Smooth muscle cell (in vitro differentiated cells): ENCODE data around the gene C1QB. TPM values are rescaled to one million over a fixed set of nuclear protein-coding genes. Genes with fewer than 3 reads are reported as not detected.
"Not testable (repeated sequence)": the region's sequence is repeated elsewhere in the genome, so short reads cannot be mapped to it uniquely, and the experiment has no call there.

ENCODE experiments used
- DNase-seq: peaks from one replicate; lab custom pipeline; 2025; ENCODE audit not compliant: unreplicated experiment; lab: John Stamatoyannopoulos, UW
- H2AFZ ChIP-seq: fragments of 200-600 bp; sonication (generic); 2 replicates; pipeline ENCODE4 v1.6.0; 2016; ENCODE audit warnings: antibody characterized with exemption, low read depth, mild to moderate bottlenecking
- H3F3A ChIP-seq: fragments of 200-600 bp; sonication (generic); 2 replicates; pipeline ENCODE4 v1.6.0; 2017; ENCODE audit warnings: antibody characterized with exemption, low read depth
- H3K27ac ChIP-seq: fragments of 200-600 bp; sonication (generic); 2 replicates; pipeline ENCODE4 v1.5.1; 2016; ENCODE audit warnings: low read depth, mild to moderate bottlenecking
- H3K27me3 ChIP-seq: fragments of 200-600 bp; sonication (generic); 2 replicates; pipeline ENCODE4 v1.6.1; 2016; ENCODE audit warnings: low read depth, mild to moderate bottlenecking
- H3K36me3 ChIP-seq: fragments of 200-600 bp; sonication (generic); 2 replicates; pipeline ENCODE4 v1.5.1; 2016; ENCODE audit warnings: low read depth
- H3K4me1 ChIP-seq: fragments of 200-600 bp; sonication (generic); 2 replicates; pipeline ENCODE4 v1.5.1; 2016; ENCODE audit warnings: low read depth
- H3K4me2 ChIP-seq: fragments of 200-600 bp; sonication (generic); 2 replicates; pipeline ENCODE4 v1.6.0; 2016; ENCODE audit warnings: mild to moderate bottlenecking
- H3K4me3 ChIP-seq: fragments of 200-600 bp; sonication (generic); 2 replicates; pipeline ENCODE4 v1.5.1; 2016; ENCODE audit warnings: mild to moderate bottlenecking
- H3K79me2 ChIP-seq: fragments of 200-600 bp; sonication (generic); 2 replicates; pipeline ENCODE4 v1.6.0; 2016; ENCODE audit warnings: low read depth, mild to moderate bottlenecking
- H3K9ac ChIP-seq: fragments of 200-600 bp; sonication (generic); 2 replicates; pipeline ENCODE4 v1.6.0; 2016; ENCODE audit warnings: low read depth
- H3K9me3 ChIP-seq: fragments of 200-600 bp; sonication (generic); replicated peaks from 2 replicates; pipeline ENCODE4 v1.5.1; 2016; ENCODE audit warnings: low read depth
- H4K20me1 ChIP-seq: fragments of 200-600 bp; sonication (generic); 2 replicates; pipeline ENCODE4 v1.6.0; 2016; ENCODE audit warnings: low read depth
- CTCF ChIP-seq: fragments of 200-600 bp; sonication (generic); IDR thresholded peaks from 2 replicates; pipeline ENCODE4 v1.5.1; 2017; ENCODE audit warnings: borderline replicate concordance, mild to moderate bottlenecking, antibody characterized with exemption; ENCODE audit not compliant: insufficient read depth, poor library complexity, severe bottlenecking
- WGBS: methylation state at CpG from one replicate; pipeline ENCODE4 v1.1.7; 2016; ENCODE audit warnings: low lambda C conversion rate; 5-methylcytosine and 5-hydroxymethylcytosine counted together
- polyA plus RNA-seq: library from polyadenylated mRNA; unstranded; fragments of >200 nt; fragmentation: Nextera tagmentation; extraction: Ambion mirVana; gene quantifications from 2 replicates; pipeline ENCODE4 v1.2.1, GENCODE V29; 2016
- total RNA-seq: library from RNA; depleted of rRNA; stranded (reverse); fragments of >200 nt; gene quantifications from 2 replicates; pipeline ENCODE4 v1.2.3, GENCODE V29; 2014

Gene C1QB
- total and polyA plus RNA-seq, 2 experiments from 2014 or later, result not detected

- no peaks in the 10 kb centered on the region for H3K4me1 ChIP-seq
- TF ChIP-seq CTCF, result peak; percentile 59
- H3K4me2 ChIP-seq, result no peak overlapping the region
- no peaks in the 10 kb centered on the region for H3K9me3 ChIP-seq
- no peaks in the 10 kb centered on the region for H3K36me3 ChIP-seq
- H3K27me3 ChIP-seq, result peaks cover 56% of the 10 kb centered on the region
- DNase-seq, result no peak
- H2AFZ ChIP-seq, result no peak overlapping the region
- H3F3A ChIP-seq, result no peaks in the 10 kb centered on the region
- no peak overlapping the region for H3K4me3 ChIP-seq
- WGBS, result 40% methylated on average over 7 of the region's 7 CpGs
- no peak overlapping the region for H3K9ac ChIP-seq
- no peaks in the 10 kb centered on the region for H3K79me2 ChIP-seq
- H3K27ac ChIP-seq, result no peak overlapping the region
- no peaks in the 10 kb centered on the region for H4K20me1 ChIP-seq
Observed at GRCh38 chr1:22665752-22666151, 12.7 kb downstream of the C1QB start.

- Histone ChIP-seq H3K9ac (no peak overlapping the region), H3K9me3 (no peaks in the 10 kb centered on the region), H3K4me3 (no peak overlapping the region), H3K4me1 (no peaks in the 10 kb centered on the region), H3K4me2 (no peak overlapping the region), H3K36me3 (no peaks in the 10 kb centered on the region), H3K27me3 (peaks cover 60% of the 10 kb centered on the region), H2AFZ (no peak overlapping the region), H3K27ac (no peak overlapping the region), H3F3A (no peaks in the 10 kb centered on the region), H4K20me1 (no peaks in the 10 kb centered on the region), H3K79me2 (no peaks in the 10 kb centered on the region)
- no peak for DNase-seq
- 64% methylated on average over 2 of the region's 2 CpGs for WGBS
- TF ChIP-seq CTCF, result no peak
Observed at GRCh38 chr1:22666412-22666811, 13.4 kb downstream of the C1QB start.

GRCh38 chr1:22668840-22669239 lies 15.8 kb downstream of the C1QB start:
- H4K20me1 ChIP-seq, H3K79me2 ChIP-seq, H3K4me2 ChIP-seq, H3K4me1 ChIP-seq, H3K9ac ChIP-seq, H3K27ac ChIP-seq, H3K36me3 ChIP-seq, H3K4me3 ChIP-seq, H2AFZ ChIP-seq, H3K9me3 ChIP-seq, DNase-seq, H3F3A ChIP-seq: not testable (repeated sequence)
- H3K27me3 ChIP-seq, result peaks cover 70% of the 10 kb centered on the region
- WGBS, result 88% methylated on average over 2 of the region's 2 CpGs

GRCh38 chr1:22670352-22670975 lies 17.4 kb downstream of the C1QB start:
- Histone ChIP-seq H3K27ac (no peak overlapping the region), H4K20me1 (no peaks in the 10 kb centered on the region), H3K36me3 (no peaks in the 10 kb centered on the region), H3K79me2 (no peaks in the 10 kb centered on the region), H2AFZ (no peak overlapping the region), H3K9ac (no peak overlapping the region), H3K27me3 (peaks cover 64% of the 10 kb centered on the region), H3K4me2 (no peak overlapping the region), H3K9me3 (no peaks in the 10 kb centered on the region), H3K4me1 (peaks cover 11% of the 10 kb centered on the region), H3F3A (no peaks in the 10 kb centered on the region), H3K4me3 (no peak overlapping the region)
- DNase-seq, result no peak
- no peak for TF ChIP-seq CTCF
- 61% methylated on average over 12 of the region's 12 CpGs for WGBS
